Sigmoid colon (tissue), 4 donors: ENCODE results near the gene LOC128125822.

Source experiments
- CTCF ChIP-seq, 4 experiments: fragments of 450-650 bp in 3 of 4; fragments of 200-600 bp in 1 of 4; IDR thresholded peaks; one replicate each; pipeline ENCODE4 v1.5.1; 2016 to 2019; ENCODE audit warnings: antibody characterized with exemption in 4 of 4, mild to moderate bottlenecking in 3 of 4, moderate library complexity in 2 of 4
- EP300 ChIP-seq, 4 donors: sonication (generic); formaldehyde crosslinking; IDR thresholded peaks; one replicate each; pipeline ENCODE4 v1.6.1; 2017; ENCODE audit warnings: antibody characterized with exemption in 4 of 4
- POLR2A ChIP-seq, 2 donors: fragments of 450-650 bp; IDR thresholded peaks; one replicate each; pipeline ENCODE4 v1.6.1; 2016; ENCODE audit warnings: antibody characterized with exemption in 2 of 2, mild to moderate bottlenecking in 2 of 2, moderate library complexity in 2 of 2

- TF ChIP-seq POLR2A (IDR thresholded peaks at IDR 0.05) = no peak
- no peak for TF ChIP-seq CTCF (IDR thresholded peaks at IDR 0.05)
- no peak for TF ChIP-seq EP300 (IDR thresholded peaks at IDR 0.05)
Observed at GRCh38 chr6:63584125-63584514, 11.8 kb downstream of the LOC128125822 start.
